Trophoblast cell (in vitro differentiated cells and primary cell): ENCODE results near the gene KIF26B.
A peak's percentile ranks its signal among the peaks of the same experiment; 100 is the strongest.
"Not testable (repeated sequence)": the region's sequence is repeated elsewhere in the genome, so short reads cannot be mapped to it uniquely, and the experiment has no call there.

Experiments used
- DNase-seq, 2 donors: peaks; one replicate each; pipeline ENCODE4 v3.0.0-alpha.2; 2016
- H2AFZ ChIP-seq: 2 replicates; pipeline ENCODE4 v1.6.1; 2013; ENCODE audit warnings: low read length, moderate library complexity, mild to moderate bottlenecking; ENCODE audit not compliant: insufficient read depth, poor library complexity
- H2AK5ac ChIP-seq: 2 replicates; pipeline ENCODE4 v1.6.1; 2013; ENCODE audit warnings: mild to moderate bottlenecking, low read length
- H2BK120ac ChIP-seq: 2 replicates; pipeline ENCODE4 v1.6.1; 2013; ENCODE audit warnings: low read length, mild to moderate bottlenecking, moderate library complexity; ENCODE audit not compliant: insufficient read depth, poor library complexity
- H2BK12ac ChIP-seq: 2 replicates; pipeline ENCODE4 v1.6.1; 2013; ENCODE audit warnings: mild to moderate bottlenecking, low read length, moderate library complexity
- H2BK5ac ChIP-seq: 2 replicates; pipeline ENCODE4 v1.6.1; 2013; ENCODE audit warnings: low read length, low read depth, moderate library complexity, mild to moderate bottlenecking; ENCODE audit not compliant: poor library complexity
- H3K14ac ChIP-seq: 2 replicates; pipeline ENCODE4 v1.6.1; 2013; ENCODE audit warnings: mild to moderate bottlenecking, low read length
- H3K18ac ChIP-seq: 2 replicates; pipeline ENCODE4 v1.6.1; 2013; ENCODE audit warnings: mild to moderate bottlenecking, low read length
- H3K23ac ChIP-seq: 2 replicates; pipeline ENCODE4 v1.6.1; 2013; ENCODE audit warnings: low read length
- H3K27ac ChIP-seq: 2 replicates; pipeline ENCODE4 v1.5.1; 2013; ENCODE audit warnings: low read depth, mild to moderate bottlenecking, inconsistent platforms, low read length, moderate library complexity
- H3K27me3 ChIP-seq: 2 replicates; pipeline ENCODE4 v1.6.1; 2013; ENCODE audit warnings: inconsistent platforms, mild to moderate bottlenecking, low read length, moderate library complexity; ENCODE audit not compliant: insufficient read depth
- H3K36me3 ChIP-seq, 2 experiments: 1 replicate in 1 of 2; 2 replicates in 1 of 2; pipeline ENCODE4 v1.6.1; 2013; ENCODE audit warnings: low read length in 2 of 2, mild to moderate bottlenecking in 2 of 2, moderate library complexity in 1 of 2; ENCODE audit not compliant: insufficient read depth in 2 of 2, control insufficient read depth in 1 of 2
- H3K4ac ChIP-seq: 2 replicates; pipeline ENCODE4 v1.6.1; 2013; ENCODE audit warnings: low read depth, mild to moderate bottlenecking, low read length, moderate library complexity
- H3K4me1 ChIP-seq, 2 experiments: 1 replicate in 1 of 2; 2 replicates in 1 of 2; pipeline ENCODE4 v1.6.1; 2013; ENCODE audit warnings: low read length in 2 of 2, mild to moderate bottlenecking in 2 of 2, moderate library complexity in 1 of 2; ENCODE audit not compliant: insufficient read depth in 2 of 2, control insufficient read depth in 1 of 2
- H3K4me2 ChIP-seq: 2 replicates; pipeline ENCODE4 v1.6.1; 2013; ENCODE audit warnings: inconsistent platforms, mild to moderate bottlenecking, low read length, moderate library complexity
- H3K4me3 ChIP-seq: 2 replicates; pipeline ENCODE4 v1.5.1; 2013; ENCODE audit warnings: mild to moderate bottlenecking, low read depth, low read length, inconsistent platforms
- H3K79me1 ChIP-seq: one replicate; pipeline ENCODE4 v1.6.1; 2013; ENCODE audit warnings: low read length
- H3K79me2 ChIP-seq: 2 replicates; pipeline ENCODE4 v1.6.1; 2013; ENCODE audit warnings: low read length, mild to moderate bottlenecking; ENCODE audit not compliant: control insufficient read depth, insufficient read depth, poor library complexity
- H3K9ac ChIP-seq: 2 replicates; pipeline ENCODE4 v1.6.1; 2013; ENCODE audit warnings: mild to moderate bottlenecking, low read length
- H3K9me3 ChIP-seq: 2 replicates; pipeline ENCODE4 v1.6.1; 2013; ENCODE audit warnings: low read depth, mild to moderate bottlenecking, control low read depth, inconsistent platforms, low read length; ENCODE audit not compliant: insufficient read depth
- H4K12ac ChIP-seq: 2 replicates; pipeline ENCODE4 v1.6.1; 2013; ENCODE audit warnings: low read depth, mild to moderate bottlenecking, low read length, moderate library complexity
- H4K8ac ChIP-seq: 2 replicates; pipeline ENCODE4 v1.6.1; 2013; ENCODE audit warnings: low read depth, mild to moderate bottlenecking, low read length, moderate library complexity
- H4K91ac ChIP-seq: one replicate; pipeline ENCODE4 v1.6.1; 2013; ENCODE audit warnings: low read depth, mild to moderate bottlenecking, low read length, moderate library complexity
- WGBS: extraction: QIAGEN DNeasy Blood & Tissue Kit; methylation state at CpG from one replicate; pipeline ENCODE4 v1.1.7; 2013; ENCODE audit warnings: missing lambda C conversion rate; ENCODE audit not compliant: insufficient read length, insufficient coverage; ENCODE audit errors: extremely low coverage; 5-methylcytosine and 5-hydroxymethylcytosine counted together

KIF26B gene

GRCh38 chr1:245322673-245323072, 167.9 kb downstream of the KIF26B start:
- no peak overlapping the region for H4K12ac ChIP-seq
- WGBS, result no CpG with 5 or more reads among the region's 4 CpGs
- no peaks in the 10 kb centered on the region for H3K9me3 ChIP-seq
- H3K79me2 ChIP-seq, result no peaks in the 10 kb centered on the region
- H3K79me1 ChIP-seq, result peaks cover 2% of the 10 kb centered on the region
- peaks cover 2% of the 10 kb centered on the region in 2 experiments for H3K36me3 ChIP-seq
- H3K14ac ChIP-seq, result no peak overlapping the region
- H3K4ac ChIP-seq, result no peak overlapping the region
- H3K27ac ChIP-seq, result no peak overlapping the region
- no peak overlapping the region for H4K91ac ChIP-seq
- H2AFZ ChIP-seq, result no peak overlapping the region
- no peak overlapping the region for H2BK12ac ChIP-seq
- H3K4me2 ChIP-seq, result no peak overlapping the region
- H3K9ac ChIP-seq, result no peak overlapping the region
- no peak overlapping the region for H2AK5ac ChIP-seq
- H3K18ac ChIP-seq, result no peak overlapping the region
- H4K8ac ChIP-seq, result no peak overlapping the region
- H2BK5ac ChIP-seq, result no peak overlapping the region
- peak in 1 of 2 donors; percentile 65 for DNase-seq
- peaks cover under 1 to 6% of the 10 kb centered on the region in 2 experiments for H3K4me1 ChIP-seq
- no peak overlapping the region for H3K23ac ChIP-seq
- H3K4me3 ChIP-seq, result no peak overlapping the region
- no peak overlapping the region for H2BK120ac ChIP-seq
- H3K27me3 ChIP-seq, result no peaks in the 10 kb centered on the region

- H2BK5ac ChIP-seq, H3K4ac ChIP-seq, H3K9me3 ChIP-seq, H2AFZ ChIP-seq, H3K4me3 ChIP-seq, DNase-seq, H4K91ac ChIP-seq, H3K27me3 ChIP-seq, H3K14ac ChIP-seq, H4K8ac ChIP-seq, H3K9ac ChIP-seq, H3K79me2 ChIP-seq, H2AK5ac ChIP-seq, H3K18ac ChIP-seq, H3K36me3 ChIP-seq, H3K4me2 ChIP-seq, H4K12ac ChIP-seq, H3K23ac ChIP-seq, H3K79me1 ChIP-seq, H2BK120ac ChIP-seq, H2BK12ac ChIP-seq, H3K27ac ChIP-seq, H3K4me1 ChIP-seq: not testable (repeated sequence)
- no CpG with 5 or more reads among the region's 2 CpGs for WGBS
Observed at GRCh38 chr1:245323765-245324164, 169.0 kb downstream of the KIF26B start.

GRCh38 chr1:245325922-245326795, 171.4 kb downstream of the KIF26B start:
- Histone ChIP-seq H3K18ac (no peak overlapping the region), H4K8ac (no peak overlapping the region), H2BK5ac (no peak overlapping the region), H3K4me3 (no peak overlapping the region), H2BK120ac (no peak overlapping the region), H3K9ac (no peak overlapping the region), H4K12ac (no peak overlapping the region), H3K4me1 (peaks cover 3 to 7% of the 10 kb centered on the region in 2 experiments), H3K9me3 (no peaks in the 10 kb centered on the region), H2AFZ (no peak overlapping the region), H3K27me3 (no peaks in the 10 kb centered on the region), H4K91ac (no peak overlapping the region), H2BK12ac (no peak overlapping the region), H3K27ac (no peak overlapping the region), H3K23ac (no peak overlapping the region), H3K4ac (no peak overlapping the region), H3K79me2 (no peaks in the 10 kb centered on the region), H3K4me2 (no peak overlapping the region), H2AK5ac (no peak overlapping the region), H3K79me1 (no peaks in the 10 kb centered on the region), H3K36me3 (peaks cover 3 to 6% of the 10 kb centered on the region in 2 experiments), H3K14ac (no peak overlapping the region)
- DNase-seq, result no peak
- WGBS, result no CpG with 5 or more reads among the region's 16 CpGs

- no peak overlapping the region for H3K4ac ChIP-seq
- H3K9me3 ChIP-seq, result no peaks in the 10 kb centered on the region
- no peak overlapping the region for H2BK12ac ChIP-seq
- H2AK5ac ChIP-seq, result no peak overlapping the region
- no peak overlapping the region for H2BK5ac ChIP-seq
- H3K4me2 ChIP-seq, result no peak overlapping the region
- no CpG with 5 or more reads among the region's 3 CpGs for WGBS
- no peak overlapping the region for H3K27ac ChIP-seq
- H2AFZ ChIP-seq, result no peak overlapping the region
- H2BK120ac ChIP-seq, result no peak overlapping the region
- H3K79me2 ChIP-seq, result no peaks in the 10 kb centered on the region
- peaks cover 3 to 4% of the 10 kb centered on the region in 2 experiments for H3K36me3 ChIP-seq
- no peak overlapping the region for H3K23ac ChIP-seq
- H3K18ac ChIP-seq, result no peak overlapping the region
- H3K79me1 ChIP-seq, result no peaks in the 10 kb centered on the region
- H3K4me1 ChIP-seq, result peaks cover 3 to 7% of the 10 kb centered on the region in 2 experiments
- no peak for DNase-seq
- no peak overlapping the region for H4K12ac ChIP-seq
- H3K4me3 ChIP-seq, result no peak overlapping the region
- H4K8ac ChIP-seq, result no peak overlapping the region
- H4K91ac ChIP-seq, result no peak overlapping the region
- H3K9ac ChIP-seq, result no peak overlapping the region
- no peaks in the 10 kb centered on the region for H3K27me3 ChIP-seq
- H3K14ac ChIP-seq, result no peak overlapping the region
Observed at GRCh38 chr1:245327360-245327759, 172.6 kb downstream of the KIF26B start.
